SH-SY5Y (cell line): ENCODE results near the gene THRB.

Experiments
- GATA2 ChIP-seq: IDR thresholded peaks from 2 replicates; pipeline ENCODE4 v1.6.1; 2011; ENCODE audit warnings: mild to moderate bottlenecking, low read depth, low read length
- GATA3 ChIP-seq: IDR thresholded peaks from 2 replicates; pipeline ENCODE4 v1.6.1; 2011; ENCODE audit warnings: low read depth, mild to moderate bottlenecking, low read length, moderate library complexity

DNA sequence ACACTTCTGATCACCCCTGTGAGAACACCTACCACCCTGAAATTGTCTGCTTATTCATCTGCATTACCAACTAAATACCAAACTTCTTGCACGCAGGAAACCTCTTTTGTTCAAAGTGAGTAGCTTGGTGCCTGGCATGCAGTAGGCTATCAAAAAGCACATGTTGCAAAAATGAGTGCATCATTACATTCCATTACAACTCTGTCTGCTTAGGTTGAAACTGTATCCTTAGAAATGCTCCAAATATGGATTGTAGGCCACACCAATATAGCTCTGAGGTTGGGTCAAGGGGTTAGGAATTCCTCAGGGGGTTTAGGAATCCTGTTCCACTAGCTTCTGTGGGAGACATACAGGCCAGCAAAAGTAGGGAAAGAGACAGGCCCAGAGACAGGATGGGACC is 107.2 kb downstream of the THRB start:
- no peak for TF ChIP-seq GATA2
- TF ChIP-seq GATA3: no peak
